ENCODE results near the gene TMEM95.
A peak's percentile ranks its signal among the peaks of the same experiment; 100 is the strongest.

Gene TMEM95

GRCh38 chr17:7355053-7355452 is at the start of gene TMEM95:
TSS of gene TMEM95 (plus strand) at chr17:7355156. CDS start at chr17:7355205, 49 bp downstream.
- H3K4me3 ChIP-seq (replicated peaks; ENCODE audit: low read depth, low read length) = no peak within 1 kb of the TSS
- DNase-seq (ENCODE audit: extremely low read depth, low read depth) = no peak
- no peak for TF ChIP-seq CTCF (IDR thresholded peaks at IDR 0.05; ENCODE audit: low read depth, low read length, missing control alignments)

- TF ChIP-seq CTCF (IDR thresholded peaks at IDR 0.05; ENCODE audit: low read depth, low read length, missing control alignments) = no peak
- peak; percentile 100 for DNase-seq (ENCODE audit: extremely low read depth, low read depth)
- peak within 1 kb of the TSS; percentile 98 for H3K4me3 ChIP-seq (replicated peaks; ENCODE audit: low read depth, low read length)
Observed at GRCh38 chr17:7306911-7307685, 47.9 kb upstream of the TMEM95 start, which contains the start of gene EIF5A. TSS of gene EIF5A (plus strand) at chr17:7307628. CDS start at chr17:7309636, 2,008 bp downstream.

- peak overlapping the region; percentile 98 for H3K4me3 ChIP-seq (replicated peaks; ENCODE audit: low read depth, low read length)
- DNase-seq (ENCODE audit: extremely low read depth, low read depth) = no peak
- no peak for TF ChIP-seq CTCF (IDR thresholded peaks at IDR 0.05; ENCODE audit: low read depth, low read length, missing control alignments)
Observed at GRCh38 chr17:7307686-7308624, 47.0 kb upstream of the TMEM95 start.

GRCh38 chr17:7308625-7309433 is 46.1 kb upstream of the TMEM95 start:
- DNase-seq (ENCODE audit: extremely low read depth, low read depth) = no peak
- H3K4me3 ChIP-seq (replicated peaks; ENCODE audit: low read depth, low read length) = peak overlapping the region; percentile 98
- no peak for TF ChIP-seq CTCF (IDR thresholded peaks at IDR 0.05; ENCODE audit: low read depth, low read length, missing control alignments)

- no peak for TF ChIP-seq CTCF (IDR thresholded peaks at IDR 0.05; ENCODE audit: low read depth, low read length, missing control alignments)
- H3K4me3 ChIP-seq (replicated peaks; ENCODE audit: low read depth, low read length) = peak overlapping the region; percentile 98
- DNase-seq (ENCODE audit: extremely low read depth, low read depth) = no peak
Observed at GRCh38 chr17:7309628-7310027, 45.3 kb upstream of the TMEM95 start.

GRCh38 chr17:7311110-7311705 is 43.7 kb upstream of the TMEM95 start:
- TF ChIP-seq CTCF (IDR thresholded peaks at IDR 0.05; ENCODE audit: low read depth, low read length, missing control alignments) = no peak
- H3K4me3 ChIP-seq (replicated peaks; ENCODE audit: low read depth, low read length) = peak overlapping the region; percentile 98; the same call in 1 of the 2 replicates
- DNase-seq (ENCODE audit: extremely low read depth, low read depth) = no peak

Measured in HFF-Myc (cell line).